ENCODE results near the gene MAP4K2. TPM values are rescaled to one million over a fixed set of nuclear protein-coding genes. Genes with fewer than 3 reads are reported as not detected.
A peak's percentile ranks its signal among the peaks of the same experiment; 100 is the strongest.

The MAP4K2 gene
- total RNA-seq, 2 donors from 2014 or later: 9.2 to 13.3 TPM

DNA sequence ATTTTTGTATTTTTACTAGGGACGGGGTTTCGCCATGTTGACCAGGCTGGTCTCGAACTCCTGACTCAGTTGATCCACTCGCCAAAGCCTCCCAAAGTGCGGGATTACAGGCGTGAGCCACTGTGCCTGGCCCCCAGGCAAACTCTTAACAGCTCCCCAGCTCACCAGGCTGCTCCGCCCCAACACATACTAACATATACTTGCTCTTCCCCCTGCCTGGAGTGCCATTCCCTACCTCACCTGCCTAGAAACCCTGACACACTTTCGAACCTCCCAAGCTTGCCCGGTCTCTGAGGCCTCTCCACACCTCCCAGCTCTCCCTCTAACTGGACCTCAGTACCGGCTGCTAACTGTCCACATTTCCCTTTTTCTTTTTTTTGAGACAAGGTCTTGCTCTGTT lies 8.5 kb downstream of the MAP4K2 start:
- intact Hi-C loops (cut with DNase I): no loop called here

DNA sequence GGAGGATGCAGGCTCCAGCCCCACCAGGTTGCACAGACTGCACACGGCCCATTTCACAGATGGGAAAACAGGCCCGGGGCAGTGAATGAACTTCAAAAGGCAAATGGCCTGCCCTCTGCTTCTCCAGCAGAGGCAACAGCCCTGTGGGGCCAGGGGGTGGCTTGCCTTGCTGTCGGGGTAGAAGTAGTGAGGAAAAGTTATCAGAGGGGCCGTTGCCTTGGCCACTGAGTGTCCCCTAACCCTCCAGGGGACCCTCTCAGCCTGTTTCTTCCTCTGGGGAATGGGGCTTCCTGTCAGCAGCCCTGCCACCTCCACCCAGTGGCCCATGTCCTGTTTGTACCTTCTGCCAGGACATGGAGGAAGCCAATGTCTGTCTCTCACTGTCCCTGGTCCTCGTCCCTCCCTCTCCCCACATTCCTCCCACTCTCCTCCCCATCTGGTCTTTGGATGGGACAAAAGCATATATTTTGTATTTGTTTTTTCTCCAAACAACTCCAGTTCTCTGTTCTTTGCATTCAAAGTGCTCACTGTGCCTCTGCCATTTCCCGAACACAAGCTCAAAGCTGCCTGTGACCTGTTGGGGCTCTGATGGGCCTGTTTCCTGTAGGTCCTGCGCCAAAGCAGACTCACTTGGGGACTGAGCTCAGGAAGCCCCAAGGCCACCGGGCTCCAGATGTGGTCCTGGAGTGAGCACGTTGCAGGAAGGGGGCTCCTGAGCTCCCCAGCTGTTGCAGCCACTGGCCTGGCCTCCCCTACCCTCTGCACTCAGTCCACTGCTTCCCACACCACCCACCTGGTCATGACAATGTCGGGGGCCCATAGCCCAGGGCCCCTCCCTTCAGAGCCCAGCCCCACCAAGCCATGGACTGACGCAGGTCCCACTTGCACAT lies 9.5 kb downstream of the MAP4K2 start:
- DNase-seq: no peak
- Histone ChIP-seq H3K4me1 (no peaks in the 10 kb centered on the region), H3K4me3 (no peak overlapping the region), H3K9ac (ENCODE audit: low read depth in 2 of 2, low read length in 2 of 2) (no peak overlapping the region), H3K36me3 (no peaks in the 10 kb centered on the region), H3K27ac (no peak overlapping the region), H3K27me3 (no peaks in the 10 kb centered on the region), H3K9me3 (no peaks in the 10 kb centered on the region)
- TF ChIP-seq, protein P1, sequence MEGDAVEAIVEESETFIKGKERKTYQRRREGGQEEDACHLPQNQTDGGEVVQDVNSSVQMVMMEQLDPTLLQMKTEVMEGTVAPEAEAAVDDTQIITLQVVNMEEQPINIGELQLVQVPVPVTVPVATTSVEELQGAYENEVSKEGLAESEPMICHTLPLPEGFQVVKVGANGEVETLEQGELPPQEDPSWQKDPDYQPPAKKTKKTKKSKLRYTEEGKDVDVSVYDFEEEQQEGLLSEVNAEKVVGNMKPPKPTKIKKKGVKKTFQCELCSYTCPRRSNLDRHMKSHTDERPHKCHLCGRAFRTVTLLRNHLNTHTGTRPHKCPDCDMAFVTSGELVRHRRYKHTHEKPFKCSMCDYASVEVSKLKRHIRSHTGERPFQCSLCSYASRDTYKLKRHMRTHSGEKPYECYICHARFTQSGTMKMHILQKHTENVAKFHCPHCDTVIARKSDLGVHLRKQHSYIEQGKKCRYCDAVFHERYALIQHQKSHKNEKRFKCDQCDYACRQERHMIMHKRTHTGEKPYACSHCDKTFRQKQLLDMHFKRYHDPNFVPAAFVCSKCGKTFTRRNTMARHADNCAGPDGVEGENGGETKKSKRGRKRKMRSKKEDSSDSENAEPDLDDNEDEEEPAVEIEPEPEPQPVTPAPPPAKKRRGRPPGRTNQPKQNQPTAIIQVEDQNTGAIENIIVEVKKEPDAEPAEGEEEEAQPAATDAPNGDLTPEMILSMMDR (IDR thresholded peaks at IDR 0.05): no peak
- intact Hi-C loops (cut with DNase I): no loop called here

More for the DNA sequence above, 8.5 kb downstream of the MAP4K2 start:
- H3K4me3 ChIP-seq: no peak overlapping the region
- no peaks in the 10 kb centered on the region for H3K27me3 ChIP-seq
- no peak overlapping the region for H3K9ac ChIP-seq (ENCODE audit: low read depth in 2 of 2, low read length in 2 of 2)
- TF ChIP-seq, protein P1 (IDR thresholded peaks at IDR 0.05): no peak
- H3K36me3 ChIP-seq: no peaks in the 10 kb centered on the region
- no peak overlapping the region for H3K27ac ChIP-seq
- no peak for DNase-seq
- no peaks in the 10 kb centered on the region for H3K9me3 ChIP-seq
- no peaks in the 10 kb centered on the region for H3K4me1 ChIP-seq

DNA sequence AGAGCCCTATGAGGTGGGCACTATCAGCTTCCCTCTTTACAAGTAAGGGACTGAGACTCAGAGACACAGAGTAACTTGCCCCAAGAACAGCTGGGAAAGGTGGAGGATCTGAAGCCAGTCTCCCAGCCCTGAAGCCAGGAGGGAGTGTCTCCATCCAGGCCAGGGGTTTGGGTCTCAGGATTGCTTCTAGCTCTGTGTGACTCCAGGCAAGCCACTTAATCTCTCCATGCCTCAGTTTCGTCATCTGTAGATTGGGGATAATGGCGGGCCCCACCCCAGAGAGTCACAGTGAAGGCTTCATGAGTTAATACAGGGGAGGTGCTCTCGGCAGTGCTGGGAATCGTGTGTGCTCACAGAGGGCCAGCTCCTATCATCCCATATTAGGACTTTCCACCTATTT lies 10.5 kb downstream of the MAP4K2 start:
- Histone ChIP-seq H3K4me3 (no peak overlapping the region), H3K36me3 (no peaks in the 10 kb centered on the region), H3K9me3 (no peaks in the 10 kb centered on the region), H3K27ac (no peak overlapping the region), H3K4me1 (no peaks in the 10 kb centered on the region), H3K27me3 (no peaks in the 10 kb centered on the region), H3K9ac (ENCODE audit: low read depth in 2 of 2, low read length in 2 of 2) (no peak overlapping the region)
- no peak for DNase-seq
- intact Hi-C loops (cut with DNase I): no loop called here
- TF ChIP-seq, protein P1 (IDR thresholded peaks at IDR 0.05): no peak

DNA sequence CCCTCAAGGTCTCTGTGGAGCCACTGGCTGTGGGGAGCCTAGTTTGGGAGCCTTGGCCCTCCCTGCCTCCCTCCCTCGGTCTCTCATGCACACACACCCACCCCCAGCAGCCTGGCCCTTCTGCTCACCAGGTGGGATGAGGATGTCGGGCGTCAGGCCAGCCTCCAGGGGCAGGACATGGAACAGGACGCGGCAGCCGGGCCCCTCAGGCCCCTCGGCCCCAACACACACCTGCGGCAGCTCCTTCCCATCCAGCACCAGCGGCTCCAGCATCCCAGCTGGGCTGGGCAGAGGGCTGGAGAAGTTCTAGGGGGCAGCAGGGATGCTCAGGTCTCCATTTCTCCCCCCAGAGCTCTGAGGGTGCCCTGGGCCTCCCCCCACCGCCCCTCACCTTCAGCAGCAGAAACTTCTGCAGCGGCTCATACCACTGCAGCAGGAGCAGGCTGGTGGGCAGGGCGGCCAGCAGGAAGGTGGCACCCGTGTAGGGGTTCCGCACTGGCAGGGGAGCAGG lies 11.2 kb downstream of the MAP4K2 start:
- Histone ChIP-seq H3K36me3 (no peaks in the 10 kb centered on the region), H3K27me3 (no peaks in the 10 kb centered on the region), H3K4me3 (no peak overlapping the region), H3K9ac (ENCODE audit: low read depth in 2 of 2, low read length in 2 of 2) (no peak overlapping the region), H3K9me3 (no peaks in the 10 kb centered on the region), H3K27ac (no peak overlapping the region), H3K4me1 (no peaks in the 10 kb centered on the region)
- TF ChIP-seq, protein P1 (IDR thresholded peaks at IDR 0.05): no peak
- intact Hi-C loops (cut with DNase I): no loop called here
- no peak for DNase-seq

DNA sequence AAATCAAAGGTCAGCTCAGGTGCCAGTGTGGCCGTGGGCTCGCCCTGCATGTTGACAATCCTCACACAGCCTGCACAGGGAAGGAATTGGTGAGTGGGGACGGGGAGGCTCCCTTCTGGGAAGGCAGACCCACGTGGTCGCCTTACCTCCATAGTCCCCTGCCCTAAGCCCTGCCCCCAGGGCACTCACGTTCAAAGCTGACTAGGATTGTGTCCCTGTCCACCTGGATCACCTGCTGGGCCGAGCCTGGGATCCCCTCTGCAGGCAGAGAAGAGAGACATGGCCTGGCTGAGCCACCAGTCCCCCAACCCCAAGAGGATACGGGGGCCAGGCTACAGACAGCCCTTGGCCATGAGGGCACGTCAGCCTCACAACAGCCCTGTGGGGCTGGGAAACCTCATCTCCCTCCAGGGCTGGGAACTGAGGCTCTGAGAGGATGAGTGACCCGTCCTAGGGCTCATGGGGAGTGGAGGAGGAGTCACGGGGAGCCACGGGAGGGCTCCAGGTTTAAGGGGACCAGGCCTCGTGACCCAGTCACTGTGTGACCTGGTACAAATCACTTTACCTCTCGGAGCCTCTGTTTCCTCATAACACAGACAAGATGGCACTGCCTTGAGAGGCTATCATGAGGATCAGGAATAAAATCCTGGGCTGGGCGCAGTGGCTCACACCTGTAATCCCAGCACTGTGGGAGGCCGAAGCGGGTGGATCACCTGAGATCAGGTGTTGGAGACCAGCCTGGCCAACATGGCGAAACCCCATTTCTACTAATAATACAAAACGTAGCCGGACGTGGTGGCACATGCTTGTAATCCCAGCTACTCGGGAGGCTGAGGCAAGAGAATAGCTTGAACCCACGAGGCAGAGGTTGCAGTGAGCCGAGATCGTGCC lies 12.6 kb downstream of the MAP4K2 start:
- H3K9me3 ChIP-seq: no peaks in the 10 kb centered on the region
- intact Hi-C loops (cut with DNase I): no loop called here
- peak overlapping the region in 1 of 2 donors; percentile 3 for H3K9ac ChIP-seq (ENCODE audit: low read depth in 2 of 2, low read length in 2 of 2)
- H3K4me3 ChIP-seq: no peak overlapping the region
- H3K27me3 ChIP-seq: no peaks in the 10 kb centered on the region
- no peak for DNase-seq
- no peaks in the 10 kb centered on the region for H3K36me3 ChIP-seq
- H3K4me1 ChIP-seq: no peaks in the 10 kb centered on the region
- no peak overlapping the region for H3K27ac ChIP-seq
- TF ChIP-seq, protein P1 (IDR thresholded peaks at IDR 0.05): no peak

Data from colonic mucosa (tissue), 4 donors.